ENCODE measurements around the gene IGF1R. TPM values are rescaled to one million over a fixed set of nuclear protein-coding genes. Genes with fewer than 3 reads are reported as not detected.

Gene IGF1R
- total RNA-seq, 3 donors from 2014 or later = 34.7 to 65.2 (median 47.7) TPM

GRCh38 chr15:98720577-98721565 lies 72.5 kb downstream of the IGF1R start:
- no peak overlapping the region for H3K4me3 ChIP-seq
- no peaks in the 10 kb centered on the region for H3K9me3 ChIP-seq
- H3K4me1 ChIP-seq (ENCODE audit: low read depth) = peaks cover 15% of the 10 kb centered on the region
- intact Hi-C loops (cut with DNase I, micrococcal nuclease) = no loop called here
- no peak for ATAC-seq
- no peaks in the 10 kb centered on the region for H3K36me3 ChIP-seq (ENCODE audit: low read depth)
- TF ChIP-seq, protein P1, sequence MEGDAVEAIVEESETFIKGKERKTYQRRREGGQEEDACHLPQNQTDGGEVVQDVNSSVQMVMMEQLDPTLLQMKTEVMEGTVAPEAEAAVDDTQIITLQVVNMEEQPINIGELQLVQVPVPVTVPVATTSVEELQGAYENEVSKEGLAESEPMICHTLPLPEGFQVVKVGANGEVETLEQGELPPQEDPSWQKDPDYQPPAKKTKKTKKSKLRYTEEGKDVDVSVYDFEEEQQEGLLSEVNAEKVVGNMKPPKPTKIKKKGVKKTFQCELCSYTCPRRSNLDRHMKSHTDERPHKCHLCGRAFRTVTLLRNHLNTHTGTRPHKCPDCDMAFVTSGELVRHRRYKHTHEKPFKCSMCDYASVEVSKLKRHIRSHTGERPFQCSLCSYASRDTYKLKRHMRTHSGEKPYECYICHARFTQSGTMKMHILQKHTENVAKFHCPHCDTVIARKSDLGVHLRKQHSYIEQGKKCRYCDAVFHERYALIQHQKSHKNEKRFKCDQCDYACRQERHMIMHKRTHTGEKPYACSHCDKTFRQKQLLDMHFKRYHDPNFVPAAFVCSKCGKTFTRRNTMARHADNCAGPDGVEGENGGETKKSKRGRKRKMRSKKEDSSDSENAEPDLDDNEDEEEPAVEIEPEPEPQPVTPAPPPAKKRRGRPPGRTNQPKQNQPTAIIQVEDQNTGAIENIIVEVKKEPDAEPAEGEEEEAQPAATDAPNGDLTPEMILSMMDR (IDR thresholded peaks at IDR 0.05) = no peak
- DNase-seq = no peak

- Histone ChIP-seq H3K4me3 (no peak overlapping the region), H3K36me3 (ENCODE audit: low read depth) (no peaks in the 10 kb centered on the region), H3K9me3 (no peaks in the 10 kb centered on the region), H3K4me1 (ENCODE audit: low read depth) (peaks cover 15% of the 10 kb centered on the region)
- intact Hi-C loops (cut with DNase I, micrococcal nuclease) = no loop called here
- TF ChIP-seq, protein P1 (IDR thresholded peaks at IDR 0.05) = no peak
- DNase-seq (no peak), ATAC-seq (no peak)
Measured at GRCh38 chr15:98722209-98722608, 73.9 kb downstream of the IGF1R start.

- no peaks in the 10 kb centered on the region for H3K36me3 ChIP-seq (ENCODE audit: low read depth)
- peaks cover 15% of the 10 kb centered on the region for H3K4me1 ChIP-seq (ENCODE audit: low read depth)
- TF ChIP-seq, protein P1 (IDR thresholded peaks at IDR 0.05) = no peak
- intact Hi-C loops (cut with DNase I, micrococcal nuclease) = no loop called here
- ATAC-seq (no peak), DNase-seq (no peak)
- no peaks in the 10 kb centered on the region for H3K9me3 ChIP-seq
- H3K4me3 ChIP-seq = no peak overlapping the region
Measured at GRCh38 chr15:98722645-98723044, 74.3 kb downstream of the IGF1R start.

DNA sequence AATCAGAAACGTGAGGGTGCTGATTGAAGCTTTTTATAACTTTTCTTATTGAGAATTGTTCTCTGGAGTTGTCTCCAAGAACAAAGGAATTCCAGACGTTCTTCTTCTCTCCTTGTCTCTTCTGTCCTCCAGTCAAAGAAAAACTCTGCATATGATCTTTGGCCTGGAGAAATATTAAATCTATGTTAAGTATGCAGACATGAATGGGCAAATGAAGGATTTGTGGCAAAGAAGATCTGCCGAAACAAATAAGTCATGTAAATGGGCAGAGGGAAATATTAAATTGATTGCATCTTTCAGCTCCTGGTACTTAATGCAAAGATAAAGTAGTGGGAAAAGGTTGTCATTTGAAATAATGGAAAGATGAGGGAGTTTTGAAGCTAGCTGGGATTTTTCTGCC lies 74.9 kb downstream of the IGF1R start:
- H3K36me3 ChIP-seq (ENCODE audit: low read depth) = no peaks in the 10 kb centered on the region
- H3K4me3 ChIP-seq = no peak overlapping the region
- TF ChIP-seq, protein P1 (IDR thresholded peaks at IDR 0.05) = no peak
- intact Hi-C loops (cut with DNase I, micrococcal nuclease) = no loop called here
- ATAC-seq = no peak
- peaks cover 15% of the 10 kb centered on the region for H3K4me1 ChIP-seq (ENCODE audit: low read depth)
- H3K9me3 ChIP-seq = no peaks in the 10 kb centered on the region
- no peak for DNase-seq

DNA sequence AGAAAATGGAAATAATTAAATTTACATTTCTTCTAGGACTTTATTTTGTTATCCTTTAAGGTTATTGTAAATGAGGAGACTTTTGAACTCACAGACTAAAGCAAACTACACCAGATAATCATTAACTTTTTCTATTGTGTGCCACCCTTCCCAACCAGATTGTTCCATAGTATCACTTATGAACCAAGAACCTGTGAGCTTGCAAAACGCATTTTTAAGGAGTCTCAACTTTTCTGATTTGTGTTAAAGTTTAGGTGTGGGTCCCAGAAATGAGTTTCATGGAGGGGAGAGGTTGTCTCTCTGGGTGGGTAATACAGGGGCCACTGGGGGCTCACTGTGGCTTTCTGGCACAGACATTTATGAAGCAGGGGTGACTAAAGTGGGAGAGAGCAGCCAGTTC lies 75.7 kb downstream of the IGF1R start:
- H3K9me3 ChIP-seq = no peaks in the 10 kb centered on the region
- ATAC-seq (peak; percentile 71), DNase-seq (no peak)
- no peaks in the 10 kb centered on the region for H3K36me3 ChIP-seq (ENCODE audit: low read depth)
- no peak overlapping the region for H3K4me3 ChIP-seq
- TF ChIP-seq, protein P1 (IDR thresholded peaks at IDR 0.05) = no peak
- peaks cover 15% of the 10 kb centered on the region for H3K4me1 ChIP-seq (ENCODE audit: low read depth)
- intact Hi-C loops (cut with DNase I, micrococcal nuclease) = no loop called here
